PFSK-1 (cell line): ENCODE data around the gene CROCC2.

ENCODE experiments used
- FOXP2 ChIP-seq: optimal IDR thresholded peaks from 2 replicates; pipeline ENCODE3; 2011; ENCODE audit warnings: borderline replicate concordance, control low read depth, inconsistent platforms; ENCODE audit not compliant: insufficient read depth; ENCODE audit errors: extremely low read length, extremely low read depth
- POLR2AphosphoS5 ChIP-seq: IDR thresholded peaks from 2 replicates; pipeline ENCODE4 v1.6.1; 2012; ENCODE audit warnings: low read depth, mild to moderate bottlenecking, control low read depth, low read length, moderate library complexity
- REST ChIP-seq, 2 experiments: IDR thresholded peaks; 2 replicates each; pipeline versions ENCODE4 v1.6.1 to v1.8.0; 2011 to 2012; ENCODE audit warnings: low read depth in 2 of 2, low read length in 2 of 2, control low read depth in 1 of 2, inconsistent platforms in 1 of 2, mild to moderate bottlenecking in 1 of 2, moderate library complexity in 1 of 2; ENCODE audit not compliant: insufficient read depth in 1 of 2
- SIN3A ChIP-seq: IDR thresholded peaks from 2 replicates; pipeline ENCODE4 v1.6.1; 2012; ENCODE audit warnings: mild to moderate bottlenecking, low read length, moderate library complexity, borderline replicate concordance; ENCODE audit not compliant: insufficient read depth
- TAF1 ChIP-seq: IDR thresholded peaks from 2 replicates; pipeline ENCODE4 v1.6.1; 2012; ENCODE audit warnings: low read length, control low read depth, borderline replicate concordance; ENCODE audit not compliant: insufficient read depth

The CROCC2 gene

GRCh38 chr2:241040081-241040803, 134.1 kb downstream of the CROCC2 start:
- TF ChIP-seq SIN3A = no peak
- TF ChIP-seq TAF1 = no peak
- TF ChIP-seq REST (IDR thresholded peaks at IDR 0.05; ENCODE audit: insufficient read depth in 1 of 2, low read depth in 2 of 2, low read length in 2 of 2) = no peak
- no peak for TF ChIP-seq FOXP2
- TF ChIP-seq POLR2AphosphoS5 = no peak

GRCh38 chr2:241041589-241042158, 135.5 kb downstream of the CROCC2 start:
- TF ChIP-seq FOXP2 (no peak), REST (IDR thresholded peaks at IDR 0.05; ENCODE audit: insufficient read depth in 1 of 2, low read depth in 2 of 2, low read length in 2 of 2) (no peak), TAF1 (no peak), SIN3A (no peak), POLR2AphosphoS5 (no peak)
